ENCODE results near the gene CTIF. TPM values are rescaled to one million over a fixed set of nuclear protein-coding genes. Genes with fewer than 3 reads are reported as not detected.

The CTIF gene
- total RNA-seq, 1 donor: 65.9 TPM

- Histone ChIP-seq H3K36me3 (ENCODE audit: insufficient read depth, low read length) (peaks cover 25% of the 10 kb centered on the region), H3K27me3 (ENCODE audit: insufficient read depth, low read length) (no peaks in the 10 kb centered on the region), H3K4me1 (ENCODE audit: insufficient read depth, low read length) (no peaks in the 10 kb centered on the region), H2AFZ (ENCODE audit: low read length) (no peak overlapping the region), H3K27ac (ENCODE audit: low read depth, low read length) (no peak overlapping the region), H3K4me3 (ENCODE audit: insufficient read depth, low read length) (no peak overlapping the region), H3K4me2 (ENCODE audit: insufficient read depth, low read length) (no peak overlapping the region), H3K79me2 (ENCODE audit: insufficient read depth, low read length) (peaks cover 83% of the 10 kb centered on the region), H3K9me3 (ENCODE audit: low read depth, low read length) (no peaks in the 10 kb centered on the region), H4K20me1 (ENCODE audit: insufficient read depth, low read length) (peaks cover 78% of the 10 kb centered on the region)
- TF ChIP-seq CTCF (IDR thresholded peaks at IDR 0.05; ENCODE audit: extremely low read depth, low read depth, low read length): no peak
- DNase-seq (ENCODE audit: insufficient read length, low spot score, missing footprints): no peak
Measured at GRCh38 chr18:48555465-48555995, 16.7 kb downstream of the CTIF start.

- H3K79me2 ChIP-seq (ENCODE audit: insufficient read depth, low read length): peaks cover 82% of the 10 kb centered on the region
- no peaks in the 10 kb centered on the region for H3K27me3 ChIP-seq (ENCODE audit: insufficient read depth, low read length)
- no peak overlapping the region for H3K4me3 ChIP-seq (ENCODE audit: insufficient read depth, low read length)
- H3K36me3 ChIP-seq (ENCODE audit: insufficient read depth, low read length): peaks cover 22% of the 10 kb centered on the region
- H3K9me3 ChIP-seq (ENCODE audit: low read depth, low read length): no peaks in the 10 kb centered on the region
- DNase-seq (ENCODE audit: insufficient read length, low spot score, missing footprints): no peak
- no peak overlapping the region for H2AFZ ChIP-seq (ENCODE audit: low read length)
- no peak overlapping the region for H3K27ac ChIP-seq (ENCODE audit: low read depth, low read length)
- no peak for TF ChIP-seq CTCF (IDR thresholded peaks at IDR 0.05; ENCODE audit: extremely low read depth, low read depth, low read length)
- H3K4me1 ChIP-seq (ENCODE audit: insufficient read depth, low read length): peaks cover 8% of the 10 kb centered on the region
- no peak overlapping the region for H3K4me2 ChIP-seq (ENCODE audit: insufficient read depth, low read length)
- H4K20me1 ChIP-seq (ENCODE audit: insufficient read depth, low read length): peaks cover 74% of the 10 kb centered on the region
Measured at GRCh38 chr18:48557640-48558174, 18.9 kb downstream of the CTIF start.

- peaks cover 21% of the 10 kb centered on the region for H3K36me3 ChIP-seq (ENCODE audit: insufficient read depth, low read length)
- TF ChIP-seq CTCF (IDR thresholded peaks at IDR 0.05; ENCODE audit: extremely low read depth, low read depth, low read length): no peak
- no peaks in the 10 kb centered on the region for H3K9me3 ChIP-seq (ENCODE audit: low read depth, low read length)
- H2AFZ ChIP-seq (ENCODE audit: low read length): no peak overlapping the region
- peaks cover 72% of the 10 kb centered on the region for H4K20me1 ChIP-seq (ENCODE audit: insufficient read depth, low read length)
- peaks cover 14% of the 10 kb centered on the region for H3K4me1 ChIP-seq (ENCODE audit: insufficient read depth, low read length)
- no peak overlapping the region for H3K4me3 ChIP-seq (ENCODE audit: insufficient read depth, low read length)
- H3K27me3 ChIP-seq (ENCODE audit: insufficient read depth, low read length): no peaks in the 10 kb centered on the region
- DNase-seq (ENCODE audit: insufficient read length, low spot score, missing footprints): peak; percentile 82
- peaks cover 80% of the 10 kb centered on the region for H3K79me2 ChIP-seq (ENCODE audit: insufficient read depth, low read length)
- H3K4me2 ChIP-seq (ENCODE audit: insufficient read depth, low read length): no peak overlapping the region
- H3K27ac ChIP-seq (ENCODE audit: low read depth, low read length): no peak overlapping the region
Measured at GRCh38 chr18:48558248-48558647, 19.4 kb downstream of the CTIF start.

GRCh38 chr18:48560491-48560890 lies 21.7 kb downstream of the CTIF start:
- H3K4me2 ChIP-seq (ENCODE audit: insufficient read depth, low read length): no peak overlapping the region
- H3K27me3 ChIP-seq (ENCODE audit: insufficient read depth, low read length): no peaks in the 10 kb centered on the region
- peaks cover 80% of the 10 kb centered on the region for H3K79me2 ChIP-seq (ENCODE audit: insufficient read depth, low read length)
- peaks cover 19% of the 10 kb centered on the region for H3K4me1 ChIP-seq (ENCODE audit: insufficient read depth, low read length)
- no peak overlapping the region for H2AFZ ChIP-seq (ENCODE audit: low read length)
- no peaks in the 10 kb centered on the region for H3K9me3 ChIP-seq (ENCODE audit: low read depth, low read length)
- no peak for TF ChIP-seq CTCF (IDR thresholded peaks at IDR 0.05; ENCODE audit: extremely low read depth, low read depth, low read length)
- peaks cover 72% of the 10 kb centered on the region for H4K20me1 ChIP-seq (ENCODE audit: insufficient read depth, low read length)
- no peak overlapping the region for H3K27ac ChIP-seq (ENCODE audit: low read depth, low read length)
- H3K36me3 ChIP-seq (ENCODE audit: insufficient read depth, low read length): peaks cover 13% of the 10 kb centered on the region
- DNase-seq (ENCODE audit: insufficient read length, low spot score, missing footprints): no peak
- no peak overlapping the region for H3K4me3 ChIP-seq (ENCODE audit: insufficient read depth, low read length)
